ENCODE data around the gene RPS6KB2. TPM values are rescaled to one million over a fixed set of nuclear protein-coding genes. Genes with fewer than 3 reads are reported as not detected.

RPS6KB2 gene
- total RNA-seq, 1 experiment from 2014 or later, result 54.1 TPM

GRCh38 chr11:67463680-67464410, 35.6 kb downstream of the RPS6KB2 start:
- TF ChIP-seq POLR2AphosphoS5 (IDR thresholded peaks at IDR 0.05; ENCODE audit: low read depth, low read length) (peak; percentile 82), SP1 (IDR thresholded peaks at IDR 0.05; ENCODE audit: low read depth) (no peak), YY1 (IDR thresholded peaks at IDR 0.05; ENCODE audit: extremely low read depth, insufficient replicate concordance, low read depth, low read length) (peak; percentile 65), TCF7L2 (IDR thresholded peaks at IDR 0.05; ENCODE audit: borderline replicate concordance, extremely low read depth, insufficient read depth, insufficient read length) (peak; percentile 54), ZBTB33 (IDR thresholded peaks at IDR 0.05; ENCODE audit: extremely low read depth, insufficient replicate concordance, low read length) (peak; percentile 50)
- Histone ChIP-seq H3K79me2 (ENCODE audit: insufficient read depth, low read length) (peaks cover 15% of the 10 kb centered on the region; the same call in 1 of the 2 replicates), H3K4me3 (replicated peaks in 1 of 2; ENCODE audit: low read depth in 1 of 2, low read length in 2 of 2) (peak overlapping the region; percentile 87 to 96), H3K9me2 (ENCODE audit: insufficient read depth) (no peaks in the 10 kb centered on the region), H3K27me3 (ENCODE audit: insufficient read depth, low read length) (no peaks in the 10 kb centered on the region), H4K20me1 (ENCODE audit: insufficient read depth) (no peaks in the 10 kb centered on the region), H3K36me3 (ENCODE audit: control insufficient read depth in 1 of 2, insufficient read depth in 2 of 2, low read length in 2 of 2) (no peaks in the 10 kb centered on the region), H3K9ac (ENCODE audit: low read length) (peak overlapping the region; percentile 97), H3K27ac (ENCODE audit: low read depth, low read length) (peak overlapping the region; percentile 98), H2AFZ (ENCODE audit: low read depth, low read length, poor library complexity, severe bottlenecking) (no peak overlapping the region), H3K4me2 (ENCODE audit: low read length) (peak overlapping the region; percentile 100), H3K9me3 (ENCODE audit: control insufficient read depth in 1 of 2, insufficient read depth in 1 of 2, low read depth in 1 of 2, low read length in 2 of 2) (no peaks in the 10 kb centered on the region), H3K4me1 (ENCODE audit: control insufficient read depth in 1 of 2, insufficient read depth in 2 of 2, low read length in 2 of 2) (peaks cover 35 to 54% of the 10 kb centered on the region in 2 experiments)
- TSS peak; percentile 44 for BruUV-seq (replicated peaks)
- POLR2A ChIA-PET, result no interaction called here
- intact Hi-C loops (cut with micrococcal nuclease), result loop anchor here (2.0 kb wide), 1 partner anchor 35 kb away; the partner anchor contains the start of gene RPS6KB2
- peak; percentile 73 for ATAC-seq
- CTCF ChIA-PET, result no interaction called here
- RAD21 ChIA-PET (ENCODE audit: low non-redundant PET in 1 of 2, low total read pairs in 2 of 2, uncharacterized antibody in 2 of 2, unreplicated experiment in 2 of 2), result no interaction called here
- DNase-seq (ENCODE audit: low read depth, low spot score), result peak; percentile 73
